Natural killer cell (primary cell): ENCODE data around the gene CRLF3. TPM values are rescaled to one million over a fixed set of nuclear protein-coding genes. Genes with fewer than 3 reads are reported as not detected.

Experiments used
- ATAC-seq, 3 donors: fragments of 150-1000 bp in 2 of 3; fragments of 200-7000 bp in 1 of 3; cut with Tn5 transposase; 1 replicate in 1 of 3; 2 replicates in 2 of 3; pipeline ENCODE4 v1.10.0; 2021; ENCODE audit warnings: mild to moderate bottlenecking in 2 of 3, moderate library complexity in 2 of 3
- DNase-seq, 2 donors: peaks; one replicate each; pipeline versions ENCODE4 v3.0.0 to v3.0.0-alpha.2; 2013 to 2021; ENCODE audit warnings: mixed read lengths in 1 of 2
- H3K27ac ChIP-seq: one replicate; pipeline ENCODE4 v1.5.1; 2013; ENCODE audit warnings: mild to moderate bottlenecking, low read length
- H3K27me3 ChIP-seq: one replicate; pipeline ENCODE4 v1.6.1; 2013; ENCODE audit warnings: low read length; ENCODE audit not compliant: control insufficient read depth, insufficient read depth
- H3K36me3 ChIP-seq: one replicate; pipeline ENCODE4 v1.6.1; 2013; ENCODE audit warnings: low read length; ENCODE audit not compliant: control insufficient read depth, insufficient read depth
- H3K4me1 ChIP-seq: one replicate; pipeline ENCODE4 v1.6.1; 2013; ENCODE audit warnings: low read length; ENCODE audit not compliant: control insufficient read depth, insufficient read depth
- H3K4me3 ChIP-seq: one replicate; pipeline ENCODE4 v1.5.1; 2013; ENCODE audit warnings: low read length
- H3K9me3 ChIP-seq: one replicate; pipeline ENCODE4 v1.6.1; 2013; ENCODE audit warnings: low read length; ENCODE audit not compliant: control insufficient read depth, insufficient read depth
- H3K27ac Mint-ChIP-seq, 2 donors: one replicate each; pipeline ENCODE4 v1.8.0; 2022; ENCODE audit warnings: mild to moderate bottlenecking in 2 of 2, mixed read lengths in 2 of 2, moderate library complexity in 1 of 2
- H3K27me3 Mint-ChIP-seq, 2 donors: one replicate each; pipeline ENCODE4 v1.8.0; 2022; ENCODE audit warnings: low read depth in 2 of 2, mixed read lengths in 2 of 2
- H3K36me3 Mint-ChIP-seq: one replicate; pipeline ENCODE4 v1.8.0; 2022; ENCODE audit warnings: mixed read lengths
- H3K4me1 Mint-ChIP-seq, 2 donors: one replicate each; pipeline ENCODE4 v1.8.0; 2022; ENCODE audit warnings: mixed read lengths in 2 of 2
- H3K4me3 Mint-ChIP-seq: one replicate; pipeline ENCODE4 v1.8.0; 2022; ENCODE audit warnings: mild to moderate bottlenecking, moderate library complexity, mixed read lengths
- H3K9me3 Mint-ChIP-seq, 2 donors: one replicate each; pipeline ENCODE4 v1.8.0; 2022; ENCODE audit warnings: mixed read lengths in 2 of 2
- CTCF ChIP-seq: fragments of 200-600 bp; IDR thresholded peaks from one replicate; pipeline ENCODE4 v1.8.0; 2022; ENCODE audit warnings: antibody characterized with exemption
- WGBS: methylation state at CpG from one replicate; pipeline ENCODE4 v1.1.7; 2013; ENCODE audit warnings: missing lambda C conversion rate; ENCODE audit not compliant: insufficient coverage; 5-methylcytosine and 5-hydroxymethylcytosine counted together
- intact Hi-C: fragments of 100-400 bp; cut with micrococcal nuclease; formaldehyde crosslinking; loops from one replicate; pipeline ENCODE4 v1.14.2; 2022
- total RNA-seq, 4 donors: library from RNA; stranded (reverse); fragments of 120-200 nt in 1 of 4; gene quantifications; one replicate each; pipeline versions ENCODE4 v1.2.3 to v1.2.4, GENCODE V29; 2013 to 2022

Gene CRLF3
- total RNA-seq, 3 donors from 2014 or later (not counting 1 experiment from before 2014, with no cell fraction given): 49.0 to 89.0 (median 62.2) TPM

- Histone ChIP-seq H3K27me3 (no peaks in the 10 kb centered on the region), H3K36me3 (peaks cover 3% of the 10 kb centered on the region), H3K27ac (peak overlapping the region; percentile 56), H3K4me3 (no peak overlapping the region), H3K9me3 (no peaks in the 10 kb centered on the region), H3K4me1 (peaks cover 53% of the 10 kb centered on the region)
- no peaks in the 10 kb centered on the region for H3K27me3 Mint-ChIP-seq
- intact Hi-C loops: no loop called here
- TF ChIP-seq CTCF: no peak
- ATAC-seq (no peak), DNase-seq (peak in 1 of 2 donors; percentile 38)
- H3K36me3 Mint-ChIP-seq: no peaks in the 10 kb centered on the region
- no peaks in the 10 kb centered on the region for H3K9me3 Mint-ChIP-seq
- peaks cover 43 to 44% of the 10 kb centered on the region in 2 donors for H3K4me1 Mint-ChIP-seq
- WGBS: 26% methylated on average over 2 of the region's 5 CpGs
- peak overlapping the region; percentile 78 to 96 for H3K27ac Mint-ChIP-seq
- H3K4me3 Mint-ChIP-seq: no peak overlapping the region
Observed at GRCh38 chr17:30812218-30813177, 12.0 kb downstream of the CRLF3 start.

GRCh38 chr17:30809867-30810266, 14.6 kb downstream of the CRLF3 start:
- no peaks in the 10 kb centered on the region for H3K27me3 Mint-ChIP-seq
- H3K4me1 Mint-ChIP-seq: peaks cover 43 to 44% of the 10 kb centered on the region in 2 donors
- no peaks in the 10 kb centered on the region for H3K36me3 Mint-ChIP-seq
- H3K4me3 Mint-ChIP-seq: peak overlapping the region; percentile 86
- no peak overlapping the region for H3K4me3 ChIP-seq
- TF ChIP-seq CTCF: no peak
- intact Hi-C loops: loop anchor here (2.0 kb wide), 1 partner anchor 13 kb away; no protein-coding TSS in a partner anchor
- H3K9me3 Mint-ChIP-seq: no peaks in the 10 kb centered on the region
- ATAC-seq: no peak
- 80% methylated on average over 6 of the region's 6 CpGs for WGBS
- peaks cover 61% of the 10 kb centered on the region for H3K4me1 ChIP-seq
- H3K9me3 ChIP-seq: no peaks in the 10 kb centered on the region
- H3K27me3 ChIP-seq: no peaks in the 10 kb centered on the region
- H3K27ac Mint-ChIP-seq: peak overlapping the region; percentile 94 to 96
- H3K27ac ChIP-seq: peak overlapping the region; percentile 79
- H3K36me3 ChIP-seq: peaks cover 3% of the 10 kb centered on the region
- DNase-seq: peak in 1 of 2 donors; percentile 28

GRCh38 chr17:30808785-30809286, 15.7 kb downstream of the CRLF3 start:
- ATAC-seq (peak; percentile 86 to 94 (median 92)), DNase-seq (peak in 1 of 2 donors; percentile 84)
- H3K27me3 Mint-ChIP-seq: no peaks in the 10 kb centered on the region
- H3K4me1 ChIP-seq: peaks cover 57% of the 10 kb centered on the region
- peak overlapping the region; percentile 79 for H3K27ac ChIP-seq
- no peak for TF ChIP-seq CTCF
- peaks cover under 1% of the 10 kb centered on the region for H3K36me3 Mint-ChIP-seq
- intact Hi-C loops: loop anchor here (2.0 kb wide), 1 partner anchor 14 kb away; no protein-coding TSS in a partner anchor
- WGBS: 10% methylated on average over 9 of the region's 9 CpGs
- peaks cover 44 to 50% of the 10 kb centered on the region in 2 donors for H3K4me1 Mint-ChIP-seq
- H3K36me3 ChIP-seq: peaks cover 8% of the 10 kb centered on the region
- H3K9me3 ChIP-seq: no peaks in the 10 kb centered on the region
- H3K4me3 ChIP-seq: no peak overlapping the region
- H3K9me3 Mint-ChIP-seq: no peaks in the 10 kb centered on the region
- H3K4me3 Mint-ChIP-seq: peak overlapping the region; percentile 86
- no peaks in the 10 kb centered on the region for H3K27me3 ChIP-seq
- H3K27ac Mint-ChIP-seq: peak overlapping the region; percentile 94 to 96
